ENCODE results near the gene ARL15. TPM values are rescaled to one million over a fixed set of nuclear protein-coding genes. Genes with fewer than 3 reads are reported as not detected.

The ARL15 gene
- total and polyA plus RNA-seq, 5 donors from 2014 or later: 16.5 to 27.7 (median 19.1) TPM

DNA sequence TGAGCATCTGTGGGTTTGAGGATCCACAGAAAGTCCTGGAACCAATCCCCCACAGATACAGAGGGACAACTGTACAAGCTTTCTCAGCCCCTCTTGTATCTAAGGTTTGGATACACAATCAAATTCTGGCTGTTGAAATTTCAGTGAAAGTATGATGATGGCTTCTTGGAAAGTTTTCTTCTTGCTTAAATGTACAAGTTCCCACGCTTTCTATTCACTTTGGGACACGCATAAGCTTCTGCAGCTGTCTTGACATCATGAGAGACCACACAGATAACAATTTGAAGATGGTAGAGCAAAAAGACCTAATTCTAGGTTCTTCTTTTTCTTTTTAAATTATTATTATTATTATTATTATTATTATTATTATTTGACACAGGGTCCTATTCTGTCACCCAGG lies 31.6 kb upstream of the ARL15 start:
- Histone ChIP-seq H3K27me3 (ENCODE audit: control insufficient read depth, insufficient read depth, low read length) (peaks cover 5% of the 10 kb centered on the region), H3K36me3 (ENCODE audit: control insufficient read depth, insufficient read depth, low read length) (no peaks in the 10 kb centered on the region), H3K4me1 (ENCODE audit: control insufficient read depth, insufficient read depth, low read length, poor library complexity, severe bottlenecking) (no peaks in the 10 kb centered on the region), H3K9me3 (ENCODE audit: control insufficient read depth in 2 of 2, low read length in 2 of 2) (peaks cover 3 to 5% of the 10 kb centered on the region in 2 experiments), H3K4me3 (ENCODE audit: low read depth, low read length) (no peak overlapping the region), H3K27ac (ENCODE audit: insufficient read depth, low read length, poor library complexity, severe bottlenecking) (no peak overlapping the region)
- Mint-ChIP-seq H3K4me3 (no peak overlapping the region), H3K27ac (no peak overlapping the region), H3K4me1 (no peaks in the 10 kb centered on the region), H3K9me3 (peaks cover 1 to 17% (median 14%) of the 10 kb centered on the region in 7 donors), H3K27me3 (peaks cover 19% of the 10 kb centered on the region), H3K36me3 (no peaks in the 10 kb centered on the region)
- DNase-seq: no peak
- ATAC-seq (ENCODE audit: low read depth in 2 of 2): no peak

- Histone ChIP-seq H3K36me3 (ENCODE audit: control insufficient read depth, insufficient read depth, low read length) (no peaks in the 10 kb centered on the region), H3K27ac (ENCODE audit: insufficient read depth, low read length, poor library complexity, severe bottlenecking) (no peak overlapping the region), H3K27me3 (ENCODE audit: control insufficient read depth, insufficient read depth, low read length) (peaks cover 5% of the 10 kb centered on the region), H3K9me3 (ENCODE audit: control insufficient read depth in 2 of 2, low read length in 2 of 2) (peaks cover 15 to 22% of the 10 kb centered on the region in 2 experiments), H3K4me1 (ENCODE audit: control insufficient read depth, insufficient read depth, low read length, poor library complexity, severe bottlenecking) (no peaks in the 10 kb centered on the region), H3K4me3 (ENCODE audit: low read depth, low read length) (no peak overlapping the region)
- Mint-ChIP-seq H3K4me1 (no peaks in the 10 kb centered on the region), H3K36me3 (no peaks in the 10 kb centered on the region), H3K9me3 (peaks cover 0 to 41% (median 16%) of the 10 kb centered on the region in 7 donors), H3K4me3 (no peak overlapping the region), H3K27me3 (peaks cover 24% of the 10 kb centered on the region), H3K27ac (no peak overlapping the region)
- ATAC-seq (ENCODE audit: low read depth in 2 of 2): no peak
- no peak for DNase-seq
Observed at GRCh38 chr5:54337523-54337922, 27.1 kb upstream of the ARL15 start.

DNA sequence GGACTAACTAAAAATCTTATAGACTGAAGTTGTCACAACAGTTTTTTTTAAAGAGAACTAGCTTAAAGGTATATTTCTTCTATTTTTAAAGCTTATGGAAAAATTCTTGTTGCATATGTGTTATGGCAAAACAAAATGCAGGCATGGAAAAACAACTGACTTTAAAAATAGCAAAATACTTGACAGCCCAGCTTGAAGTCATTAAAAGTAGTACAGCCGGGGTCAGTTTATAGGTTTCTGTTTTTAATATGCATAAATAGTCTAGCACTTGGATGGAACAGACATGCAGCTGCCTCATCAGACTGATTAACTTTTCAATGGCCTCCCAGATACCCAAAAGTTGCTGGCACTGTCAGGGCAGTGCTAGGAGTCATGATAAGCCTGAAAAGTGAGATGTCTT lies 22.3 kb upstream of the ARL15 start:
- no peak overlapping the region for H3K4me3 ChIP-seq (ENCODE audit: low read depth, low read length)
- no peak overlapping the region for H3K27ac ChIP-seq (ENCODE audit: insufficient read depth, low read length, poor library complexity, severe bottlenecking)
- H3K36me3 ChIP-seq (ENCODE audit: control insufficient read depth, insufficient read depth, low read length): no peaks in the 10 kb centered on the region
- Mint-ChIP-seq H3K9me3 (peaks cover 2 to 32% (median 8%) of the 10 kb centered on the region in 7 donors), H3K27me3 (peaks cover 33% of the 10 kb centered on the region), H3K27ac (no peak overlapping the region), H3K4me3 (no peak overlapping the region), H3K36me3 (no peaks in the 10 kb centered on the region), H3K4me1 (no peaks in the 10 kb centered on the region)
- no peaks in the 10 kb centered on the region for H3K4me1 ChIP-seq (ENCODE audit: control insufficient read depth, insufficient read depth, low read length, poor library complexity, severe bottlenecking)
- H3K9me3 ChIP-seq (ENCODE audit: control insufficient read depth in 2 of 2, low read length in 2 of 2): peaks cover 15 to 22% of the 10 kb centered on the region in 2 experiments
- ATAC-seq (ENCODE audit: low read depth in 2 of 2): no peak
- DNase-seq: no peak
- H3K27me3 ChIP-seq (ENCODE audit: control insufficient read depth, insufficient read depth, low read length): peaks cover 5% of the 10 kb centered on the region

GRCh38 chr5:54329731-54330709 lies 19.6 kb upstream of the ARL15 start:
- DNase-seq: no peak
- Mint-ChIP-seq H3K27me3 (peaks cover 28% of the 10 kb centered on the region), H3K4me3 (no peak overlapping the region), H3K36me3 (no peaks in the 10 kb centered on the region), H3K4me1 (peaks cover 0 to 5% (median 2%) of the 10 kb centered on the region in 4 donors), H3K27ac (no peak overlapping the region), H3K9me3 (peaks cover 0 to 7% (median 3%) of the 10 kb centered on the region in 7 donors)
- no peak for ATAC-seq (ENCODE audit: low read depth in 2 of 2)
- H3K4me3 ChIP-seq (ENCODE audit: low read depth, low read length): no peak overlapping the region
- peaks cover 17% of the 10 kb centered on the region for H3K27me3 ChIP-seq (ENCODE audit: control insufficient read depth, insufficient read depth, low read length)
- no peak overlapping the region for H3K27ac ChIP-seq (ENCODE audit: insufficient read depth, low read length, poor library complexity, severe bottlenecking)
- H3K36me3 ChIP-seq (ENCODE audit: control insufficient read depth, insufficient read depth, low read length): no peaks in the 10 kb centered on the region
- H3K9me3 ChIP-seq (ENCODE audit: control insufficient read depth in 2 of 2, low read length in 2 of 2): peaks cover 7 to 8% of the 10 kb centered on the region in 2 experiments
- H3K4me1 ChIP-seq (ENCODE audit: control insufficient read depth, insufficient read depth, low read length, poor library complexity, severe bottlenecking): no peaks in the 10 kb centered on the region

GRCh38 chr5:54326662-54327270 lies 16.4 kb upstream of the ARL15 start:
- H3K36me3 ChIP-seq (ENCODE audit: control insufficient read depth, insufficient read depth, low read length): no peaks in the 10 kb centered on the region
- H3K4me1 Mint-ChIP-seq: peaks cover 0 to 5% (median 2%) of the 10 kb centered on the region in 4 donors
- H3K9me3 ChIP-seq (ENCODE audit: control insufficient read depth in 2 of 2, low read length in 2 of 2): no peaks in the 10 kb centered on the region
- H3K27me3 Mint-ChIP-seq: peaks cover 42% of the 10 kb centered on the region
- no peaks in the 10 kb centered on the region for H3K36me3 Mint-ChIP-seq
- no peak overlapping the region for H3K4me3 ChIP-seq (ENCODE audit: low read depth, low read length)
- H3K27ac Mint-ChIP-seq: no peak overlapping the region
- ATAC-seq (ENCODE audit: low read depth in 2 of 2) (no peak), DNase-seq (no peak)
- H3K27me3 ChIP-seq (ENCODE audit: control insufficient read depth, insufficient read depth, low read length): peaks cover 19% of the 10 kb centered on the region
- H3K4me1 ChIP-seq (ENCODE audit: control insufficient read depth, insufficient read depth, low read length, poor library complexity, severe bottlenecking): no peaks in the 10 kb centered on the region
- no peak overlapping the region for H3K27ac ChIP-seq (ENCODE audit: insufficient read depth, low read length, poor library complexity, severe bottlenecking)
- H3K4me3 Mint-ChIP-seq: no peak overlapping the region
- peaks cover 0 to 2% (median 0%) of the 10 kb centered on the region in 7 donors for H3K9me3 Mint-ChIP-seq

- H3K36me3 ChIP-seq (ENCODE audit: control insufficient read depth, insufficient read depth, low read length): no peaks in the 10 kb centered on the region
- H3K4me3 Mint-ChIP-seq: no peak overlapping the region
- no peak overlapping the region for H3K4me3 ChIP-seq (ENCODE audit: low read depth, low read length)
- H3K4me1 Mint-ChIP-seq: peaks cover 0 to 5% (median 2%) of the 10 kb centered on the region in 4 donors
- ATAC-seq (ENCODE audit: low read depth in 2 of 2): no peak
- H3K27me3 Mint-ChIP-seq: peaks cover 42% of the 10 kb centered on the region
- H3K27ac Mint-ChIP-seq: no peak overlapping the region
- peaks cover 0 to 1% (median 0%) of the 10 kb centered on the region in 7 donors for H3K9me3 Mint-ChIP-seq
- no peak for DNase-seq
- no peak overlapping the region for H3K27ac ChIP-seq (ENCODE audit: insufficient read depth, low read length, poor library complexity, severe bottlenecking)
- H3K36me3 Mint-ChIP-seq: no peaks in the 10 kb centered on the region
- H3K4me1 ChIP-seq (ENCODE audit: control insufficient read depth, insufficient read depth, low read length, poor library complexity, severe bottlenecking): no peaks in the 10 kb centered on the region
- peaks cover 26% of the 10 kb centered on the region for H3K27me3 ChIP-seq (ENCODE audit: control insufficient read depth, insufficient read depth, low read length)
- H3K9me3 ChIP-seq (ENCODE audit: control insufficient read depth in 2 of 2, low read length in 2 of 2): no peaks in the 10 kb centered on the region
Observed at GRCh38 chr5:54325610-54326311, 15.4 kb upstream of the ARL15 start.

GRCh38 chr5:54325272-54325609 lies 14.9 kb upstream of the ARL15 start:
- Mint-ChIP-seq H3K4me3 (no peak overlapping the region), H3K9me3 (peaks cover 0 to 3% (median 0%) of the 10 kb centered on the region in 7 donors)
- no peak for ATAC-seq (ENCODE audit: low read depth in 2 of 2)

More at GRCh38 chr5:54325272-54325609, 14.9 kb upstream of the ARL15 start:
- Mint-ChIP-seq H3K4me1 (peaks cover 0 to 5% (median 2%) of the 10 kb centered on the region in 4 donors), H3K27ac (no peak overlapping the region), H3K27me3 (peaks cover 45% of the 10 kb centered on the region), H3K36me3 (no peaks in the 10 kb centered on the region)
- Histone ChIP-seq H3K4me1 (ENCODE audit: control insufficient read depth, insufficient read depth, low read length, poor library complexity, severe bottlenecking) (no peaks in the 10 kb centered on the region), H3K27me3 (ENCODE audit: control insufficient read depth, insufficient read depth, low read length) (peaks cover 26% of the 10 kb centered on the region), H3K4me3 (ENCODE audit: low read depth, low read length) (no peak overlapping the region), H3K36me3 (ENCODE audit: control insufficient read depth, insufficient read depth, low read length) (no peaks in the 10 kb centered on the region), H3K27ac (ENCODE audit: insufficient read depth, low read length, poor library complexity, severe bottlenecking) (no peak overlapping the region), H3K9me3 (ENCODE audit: control insufficient read depth in 2 of 2, low read length in 2 of 2) (no peaks in the 10 kb centered on the region)
- DNase-seq: no peak
